Smooth muscle cell of the pulmonary artery (primary cell): ENCODE measurements around the gene HEG1. TPM values are rescaled to one million over a fixed set of nuclear protein-coding genes. Genes with fewer than 3 reads are reported as not detected.

Experiments
- total RNA-seq: library from RNA; depleted of rRNA; stranded (reverse); fragments of >200 nt; gene quantifications from 2 replicates; pipeline ENCODE4 v1.2.3, GENCODE V29; 2014

Gene HEG1, protein sequence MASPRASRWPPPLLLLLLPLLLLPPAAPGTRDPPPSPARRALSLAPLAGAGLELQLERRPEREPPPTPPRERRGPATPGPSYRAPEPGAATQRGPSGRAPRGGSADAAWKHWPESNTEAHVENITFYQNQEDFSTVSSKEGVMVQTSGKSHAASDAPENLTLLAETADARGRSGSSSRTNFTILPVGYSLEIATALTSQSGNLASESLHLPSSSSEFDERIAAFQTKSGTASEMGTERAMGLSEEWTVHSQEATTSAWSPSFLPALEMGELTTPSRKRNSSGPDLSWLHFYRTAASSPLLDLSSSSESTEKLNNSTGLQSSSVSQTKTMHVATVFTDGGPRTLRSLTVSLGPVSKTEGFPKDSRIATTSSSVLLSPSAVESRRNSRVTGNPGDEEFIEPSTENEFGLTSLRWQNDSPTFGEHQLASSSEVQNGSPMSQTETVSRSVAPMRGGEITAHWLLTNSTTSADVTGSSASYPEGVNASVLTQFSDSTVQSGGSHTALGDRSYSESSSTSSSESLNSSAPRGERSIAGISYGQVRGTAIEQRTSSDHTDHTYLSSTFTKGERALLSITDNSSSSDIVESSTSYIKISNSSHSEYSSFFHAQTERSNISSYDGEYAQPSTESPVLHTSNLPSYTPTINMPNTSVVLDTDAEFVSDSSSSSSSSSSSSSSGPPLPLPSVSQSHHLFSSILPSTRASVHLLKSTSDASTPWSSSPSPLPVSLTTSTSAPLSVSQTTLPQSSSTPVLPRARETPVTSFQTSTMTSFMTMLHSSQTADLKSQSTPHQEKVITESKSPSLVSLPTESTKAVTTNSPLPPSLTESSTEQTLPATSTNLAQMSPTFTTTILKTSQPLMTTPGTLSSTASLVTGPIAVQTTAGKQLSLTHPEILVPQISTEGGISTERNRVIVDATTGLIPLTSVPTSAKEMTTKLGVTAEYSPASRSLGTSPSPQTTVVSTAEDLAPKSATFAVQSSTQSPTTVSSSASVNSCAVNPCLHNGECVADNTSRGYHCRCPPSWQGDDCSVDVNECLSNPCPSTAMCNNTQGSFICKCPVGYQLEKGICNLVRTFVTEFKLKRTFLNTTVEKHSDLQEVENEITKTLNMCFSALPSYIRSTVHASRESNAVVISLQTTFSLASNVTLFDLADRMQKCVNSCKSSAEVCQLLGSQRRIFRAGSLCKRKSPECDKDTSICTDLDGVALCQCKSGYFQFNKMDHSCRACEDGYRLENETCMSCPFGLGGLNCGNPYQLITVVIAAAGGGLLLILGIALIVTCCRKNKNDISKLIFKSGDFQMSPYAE (N-terminal part only)
- 385 and 641 TPM in 2 replicates for total RNA-seq

DNA sequence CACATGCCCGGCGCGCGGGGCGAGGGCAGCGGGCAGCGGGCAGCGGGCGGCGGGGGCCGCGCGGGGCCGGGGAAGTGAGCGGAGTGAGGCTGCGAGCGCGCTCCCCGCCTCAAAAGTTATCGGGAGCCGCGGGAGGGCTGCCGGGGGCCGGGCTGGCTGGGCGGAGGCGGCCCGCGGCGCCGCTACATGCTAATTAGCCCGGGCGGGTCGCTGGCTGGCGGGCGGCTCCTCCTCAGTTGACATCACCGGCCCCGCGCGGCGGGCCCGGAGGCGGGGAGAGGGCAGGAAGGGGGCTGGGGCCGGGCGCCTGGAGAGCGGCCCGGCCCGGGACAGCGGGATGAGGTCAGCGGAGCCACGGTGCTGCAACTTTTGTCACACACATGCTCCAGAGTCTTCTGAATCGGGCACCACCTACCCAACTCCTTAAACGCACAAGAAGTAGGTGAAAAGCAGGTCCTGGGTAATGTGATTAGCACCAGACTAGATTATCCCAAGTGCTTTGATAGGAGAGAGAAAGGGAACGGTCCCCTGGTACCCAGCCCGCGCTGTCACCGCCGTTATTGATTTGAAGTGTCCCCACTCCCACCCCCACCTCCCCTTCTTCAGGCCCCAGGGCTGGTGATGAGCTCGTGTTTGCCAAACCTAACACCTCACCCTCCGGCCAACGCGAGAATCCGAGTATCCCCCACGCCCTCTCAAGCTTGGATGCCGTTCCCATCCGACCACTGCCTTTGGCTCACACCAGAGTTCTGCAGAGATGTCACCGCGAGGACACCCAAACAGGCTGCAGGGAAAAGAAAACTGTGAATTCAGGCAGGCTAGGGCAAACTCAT lies at the start of gene HEG1:
Gene HEG1 (minus strand): TSS at position 85 of the 833 bp plus-strand sequence. CDS start 107 bp downstream, outside the sequence.

DNA sequence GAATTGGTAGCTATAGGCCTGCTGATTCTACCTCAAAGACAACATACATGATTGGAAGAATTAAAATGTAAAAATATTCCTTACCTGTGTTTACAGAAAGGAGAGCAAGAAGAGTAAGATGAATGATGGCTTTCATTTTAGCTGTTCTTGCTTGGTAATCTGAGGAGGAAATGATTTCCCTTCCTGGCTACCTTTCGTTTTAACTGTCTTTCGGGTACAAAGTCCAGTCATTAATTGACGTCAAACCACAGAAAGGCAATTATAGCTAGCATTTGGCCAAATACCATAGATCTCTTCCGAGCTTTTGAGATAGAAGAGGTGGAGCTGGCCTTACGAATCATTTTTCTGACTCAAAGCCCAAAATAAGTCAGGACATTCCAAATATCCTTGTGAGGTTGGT lies 121.2 kb downstream of the HEG1 start, which contains the start of gene MUC13:
Gene MUC13 (minus strand): TSS at position 175 of the 400 bp plus-strand sequence. CDS start 39 bp downstream, at position 136.

Other genes starting within 250 kb of the HEG1 start
- gene ITGB5, start 168.6 kb downstream of the HEG1 start, total RNA-seq = 842 and 876 TPM in 2 replicates
- under 0.01 and 0.10 TPM in 2 replicates for gene MUC13, start 121.2 kb downstream of the HEG1 start, total RNA-seq
- gene SLC12A8, start 156.8 kb upstream of the HEG1 start, total RNA-seq = 13.2 and 17.9 TPM in 2 replicates